Tibial nerve (tissue), 4 donors: ENCODE results near the gene SLC4A3. TPM values are rescaled to one million over a fixed set of nuclear protein-coding genes. Genes with fewer than 3 reads are reported as not detected.
A peak's percentile ranks its signal among the peaks of the same experiment; 100 is the strongest.
"Not testable (repeated sequence)": the region's sequence is repeated elsewhere in the genome, so short reads cannot be mapped to it uniquely, and the experiment has no call there.

Source experiments
- DNase-seq, 2 donors: peaks; one replicate each; pipeline ENCODE4 v3.0.0-alpha.2; 2019; ENCODE audit warnings: low spot score in 2 of 2
- H3K27ac ChIP-seq, 4 donors: fragments of 200-600 bp; sonication (generic) in 3 of 4; one replicate each; pipeline ENCODE4 v1.5.1; 2017 to 2019; ENCODE audit warnings: mild to moderate bottlenecking in 1 of 4
- H3K27me3 ChIP-seq, 2 donors: fragments of 200-600 bp; sonication (generic) in 1 of 2; one replicate each; pipeline versions ENCODE4 v1.5.1 to v1.6.0; 2017 to 2019
- H3K36me3 ChIP-seq, 3 donors: fragments of 200-600 bp; sonication (generic); one replicate each; pipeline ENCODE4 v1.5.1; 2018 to 2019
- H3K4me1 ChIP-seq, 4 donors: fragments of 200-600 bp; sonication (generic) in 3 of 4; one replicate each; pipeline ENCODE4 v1.5.1; 2017 to 2019
- H3K4me3 ChIP-seq, 4 donors: fragments of 200-600 bp; sonication (generic) in 3 of 4; one replicate each; pipeline ENCODE4 v1.5.1; 2017 to 2019; ENCODE audit warnings: mild to moderate bottlenecking in 1 of 4, moderate library complexity in 1 of 4
- H3K9me3 ChIP-seq, 4 donors: fragments of 200-600 bp; sonication (generic) in 3 of 4; one replicate each; pipeline ENCODE4 v1.5.1; 2017 to 2019
- CTCF ChIP-seq, 5 experiments: fragments of 200-600 bp in 3 of 5; fragments of 450-650 bp in 2 of 5; sonication (generic) in 3 of 5; IDR thresholded peaks; one replicate each; pipeline ENCODE4 v1.5.1; 2016 to 2019; ENCODE audit warnings: antibody characterized with exemption in 5 of 5, mild to moderate bottlenecking in 3 of 5, moderate library complexity in 2 of 5
- EP300 ChIP-seq, 2 donors: sonication (generic); formaldehyde crosslinking; IDR thresholded peaks; one replicate each; pipeline ENCODE4 v1.6.1; 2017; ENCODE audit warnings: antibody characterized with exemption in 2 of 2, mild to moderate bottlenecking in 1 of 2
- POLR2A ChIP-seq, 2 donors: fragments of 450-650 bp; IDR thresholded peaks; one replicate each; pipeline ENCODE4 v1.6.1; 2017; ENCODE audit warnings: antibody characterized with exemption in 2 of 2, mild to moderate bottlenecking in 2 of 2, moderate library complexity in 2 of 2
- WGBS, 2 donors: methylation state at CpG; one replicate each; pipeline ENCODE4 v1.1.5; 2018; 5-methylcytosine and 5-hydroxymethylcytosine counted together
- total RNA-seq, 4 donors: library from RNA; depleted of rRNA; stranded (reverse); fragments of >200 nt; gene quantifications; one replicate each; pipeline ENCODE4 v1.1.0, GENCODE V29; 2016

The SLC4A3 gene
- total RNA-seq, 4 donors from 2014 or later, result 1.3 to 5.1 (median 3.4) TPM

GRCh38 chr2:219680958-219681693 lies 53.7 kb downstream of the SLC4A3 start:
- H3K4me1 ChIP-seq, result peaks cover 0 to 10% (median 0%) of the 10 kb centered on the region in 4 donors
- no peaks in the 10 kb centered on the region for H3K27me3 ChIP-seq
- H3K4me3 ChIP-seq, result no peak overlapping the region
- H3K36me3 ChIP-seq, result no peaks in the 10 kb centered on the region
- peaks cover 0 to 8% (median 0%) of the 10 kb centered on the region in 4 donors for H3K9me3 ChIP-seq
- no peak overlapping the region for H3K27ac ChIP-seq
- TF ChIP-seq EP300 (IDR thresholded peaks at IDR 0.05) (no peak), CTCF (IDR thresholded peaks at IDR 0.05) (no peak), POLR2A (IDR thresholded peaks at IDR 0.05) (no peak)
- 64 to 76% methylated on average over 4 of the region's 4 CpGs for WGBS, 2 donors
- DNase-seq, result no peak

- no peaks in the 10 kb centered on the region for H3K27me3 ChIP-seq
- H3K27ac ChIP-seq, result no peak overlapping the region
- no peak for DNase-seq
- peaks cover 0 to 10% (median 0%) of the 10 kb centered on the region in 4 donors for H3K4me1 ChIP-seq
- no peaks in the 10 kb centered on the region for H3K36me3 ChIP-seq
- 63 to 65% methylated on average over 6 of the region's 6 CpGs for WGBS, 2 donors
- peaks cover 0 to 8% (median 0%) of the 10 kb centered on the region in 4 donors for H3K9me3 ChIP-seq
- TF ChIP-seq CTCF (IDR thresholded peaks at IDR 0.05) (no peak), EP300 (IDR thresholded peaks at IDR 0.05) (no peak), POLR2A (IDR thresholded peaks at IDR 0.05) (no peak)
- H3K4me3 ChIP-seq, result no peak overlapping the region
These were observed 54.4 kb downstream of the SLC4A3 start for GRCh38 chr2:219681694-219682300.

- DNase-seq, H3K27ac ChIP-seq, H3K36me3 ChIP-seq, H3K9me3 ChIP-seq, H3K4me3 ChIP-seq, H3K27me3 ChIP-seq: not testable (repeated sequence)
- WGBS, 2 donors, result 78 to 84% methylated on average over 2 of the region's 2 CpGs
- H3K4me1 ChIP-seq, result peaks cover 0 to 10% (median 0%) of the 10 kb centered on the region in 4 donors
These were observed 56.0 kb downstream of the SLC4A3 start for GRCh38 chr2:219683474-219683873.

GRCh38 chr2:219684721-219685689 lies 57.6 kb downstream of the SLC4A3 start:
- Histone ChIP-seq H3K4me3 (peak overlapping the region; percentile 22 to 48 (median 32)), H3K36me3 (no peaks in the 10 kb centered on the region), H3K27ac (peak overlapping the region in 2 of 4 donors; percentile 68 to 81), H3K4me1 (peaks cover 0 to 20% (median 0%) of the 10 kb centered on the region in 4 donors), H3K9me3 (no peaks in the 10 kb centered on the region), H3K27me3 (peaks cover 0 to 4% of the 10 kb centered on the region in 2 donors)
- DNase-seq, result peak; percentile 33 to 52
- WGBS, 2 donors, result 41 to 42% methylated on average over 18 of the region's 18 CpGs
- TF ChIP-seq CTCF (IDR thresholded peaks at IDR 0.05) (no peak), EP300 (IDR thresholded peaks at IDR 0.05) (peak in 1 of 2 donors; percentile 45), POLR2A (IDR thresholded peaks at IDR 0.05) (no peak)

GRCh38 chr2:219687272-219687671 lies 59.8 kb downstream of the SLC4A3 start:
- Histone ChIP-seq H3K4me3 (no peak overlapping the region), H3K36me3 (no peaks in the 10 kb centered on the region), H3K9me3 (no peaks in the 10 kb centered on the region), H3K27ac (no peak overlapping the region), H3K4me1 (peaks cover 0 to 20% (median 0%) of the 10 kb centered on the region in 4 donors), H3K27me3 (peaks cover 0 to 4% of the 10 kb centered on the region in 2 donors)
- DNase-seq, result no peak
- TF ChIP-seq POLR2A (IDR thresholded peaks at IDR 0.05) (no peak), EP300 (IDR thresholded peaks at IDR 0.05) (no peak), CTCF (IDR thresholded peaks at IDR 0.05) (no peak)
- 59% methylated on average over 3 of the region's 3 CpGs for WGBS, 2 donors
